ENCODE measurements around the gene PBOV1.

- TF ChIP-seq PAX5 (IDR thresholded peaks at IDR 0.05; ENCODE audit: insufficient read depth, low read length, severe bottlenecking), result no peak
- no peak for TF ChIP-seq TAF1 (IDR thresholded peaks at IDR 0.05; ENCODE audit: low read depth, low read length)
Observed at GRCh38 chr6:138248878-138249277, 30.6 kb upstream of the PBOV1 start.
